Neural cell (in vitro differentiated cells): ENCODE results near the gene CALHM5.

Experiments used
- CTCF ChIP-seq: fragments of 450-650 bp; IDR thresholded peaks from 2 replicates; pipeline ENCODE4 v1.5.1; 2014; ENCODE audit warnings: antibody characterized with exemption, mild to moderate bottlenecking, moderate library complexity; ENCODE audit not compliant: poor library complexity, severe bottlenecking
- EP300 ChIP-seq: fragments of 450-650 bp; conservative IDR thresholded peaks from 2 replicates; pipeline ENCODE4 v1.6.1; 2014; ENCODE audit warnings: antibody characterized with exemption, mild to moderate bottlenecking, moderate library complexity; ENCODE audit not compliant: poor library complexity, severe bottlenecking
- EZH2 ChIP-seq: fragments of 200-600, 300-800 bp; shearing (Covaris generic), sonication (generic); IDR thresholded peaks from 2 replicates; pipeline ENCODE4 v1.6.1; 2014; ENCODE audit warnings: antibody characterized with exemption, low read length, borderline replicate concordance, mild to moderate bottlenecking; ENCODE audit not compliant: insufficient read depth, poor library complexity, severe bottlenecking
- POLR2AphosphoS5 ChIP-seq: IDR thresholded peaks from 2 replicates; pipeline ENCODE4 v1.6.1; 2012
- RAD21 ChIP-seq: fragments of 450-650 bp; conservative IDR thresholded peaks from 2 replicates; pipeline ENCODE4 v1.6.1; 2014; ENCODE audit warnings: antibody characterized with exemption, mild to moderate bottlenecking, moderate library complexity
- SMC3 ChIP-seq: fragments of 450-650 bp; conservative IDR thresholded peaks from 2 replicates; pipeline ENCODE4 v1.6.1; 2014; ENCODE audit warnings: antibody characterized with exemption, mild to moderate bottlenecking, moderate library complexity; ENCODE audit not compliant: poor library complexity

DNA sequence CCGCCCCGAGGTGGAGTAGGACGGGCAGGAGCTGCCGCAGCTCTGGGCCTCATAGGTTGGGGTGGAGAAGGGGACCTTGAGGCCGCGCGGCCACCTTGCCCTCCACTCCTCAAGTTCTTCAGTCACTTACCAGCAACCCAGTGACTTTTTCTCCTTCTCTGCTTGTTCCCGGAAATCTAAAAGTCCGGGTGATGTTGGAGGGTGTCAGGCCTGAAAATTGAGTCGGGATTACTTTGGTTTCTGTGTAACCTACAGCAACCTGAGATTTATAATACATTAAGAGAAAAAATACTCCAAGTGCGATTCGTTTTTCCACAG lies 60.2 kb downstream of the CALHM5 start:
- TF ChIP-seq POLR2AphosphoS5 (no peak), CTCF (no peak), SMC3 (no peak), EZH2 (no peak), RAD21 (no peak), EP300 (no peak)
